Stimulated activated naive CD4-positive, alpha-beta T cell (primary cell): ENCODE measurements around the gene HSD17B2.

Experiments
- DNase-seq, 6 experiments: peaks; one replicate each; lab custom pipeline; 2025; lab: John Stamatoyannopoulos, UW

The HSD17B2 gene

DNA sequence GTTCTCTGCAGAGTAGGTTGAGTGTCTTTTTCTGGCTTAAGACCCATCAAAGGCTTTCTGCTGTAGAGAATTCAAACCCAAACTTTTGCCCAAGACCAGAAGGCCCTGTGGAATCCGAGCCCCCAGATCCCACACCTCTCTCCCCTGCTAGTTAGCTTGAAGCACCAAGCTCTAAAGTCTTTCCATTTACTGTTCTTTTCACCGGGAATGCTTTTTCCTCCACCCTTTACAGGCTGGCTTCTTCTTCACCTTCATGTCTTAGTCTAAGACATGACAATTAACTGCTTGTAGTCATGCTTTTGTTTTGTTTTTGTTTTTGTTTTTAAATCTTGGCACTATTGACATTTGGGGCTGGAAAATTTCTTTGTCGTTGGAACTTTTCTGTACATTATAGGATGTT lies 15.5 kb downstream of the HSD17B2 start:
- no peak for DNase-seq

DNA sequence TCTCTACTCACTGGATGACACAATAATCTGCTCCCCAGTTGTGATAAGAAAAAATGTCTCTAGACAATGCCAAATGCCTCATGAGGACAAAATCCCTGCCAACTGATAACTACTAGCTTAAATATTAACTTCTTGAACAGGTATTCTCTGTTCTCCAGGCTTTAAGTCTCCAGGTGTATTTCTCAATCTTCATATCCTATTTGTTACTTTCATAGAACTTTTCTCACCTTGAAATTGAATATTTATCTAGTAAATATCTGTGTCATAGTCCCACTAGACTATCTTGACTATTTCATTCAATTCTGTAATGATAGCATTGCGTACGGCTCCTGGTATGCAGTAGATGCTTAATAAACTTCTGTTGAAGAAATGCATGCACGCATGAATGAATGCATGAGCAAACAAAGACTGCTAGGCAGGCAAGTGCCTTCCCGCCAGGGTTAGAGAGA lies 15.9 kb downstream of the HSD17B2 start:
- no peak for DNase-seq

DNA sequence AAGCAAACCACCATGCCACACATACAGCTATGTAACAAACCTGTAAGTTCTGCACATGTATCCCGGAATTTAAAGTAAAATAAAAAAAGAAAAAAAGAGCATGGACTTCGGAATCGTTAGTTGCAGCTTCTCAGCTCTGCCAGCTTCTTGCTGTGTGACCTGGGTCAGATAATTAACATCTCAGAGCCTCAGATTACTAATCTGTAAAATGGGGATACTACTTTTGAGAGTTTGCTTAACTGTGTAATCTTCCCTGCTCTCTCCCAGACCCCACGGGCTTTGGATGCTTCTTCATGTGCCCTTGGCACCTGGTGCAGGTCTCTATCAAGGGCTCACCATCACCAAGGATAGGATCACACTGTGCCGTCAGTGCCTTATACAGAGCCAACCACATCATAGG lies 16.6 kb downstream of the HSD17B2 start:
- no peak for DNase-seq

DNA sequence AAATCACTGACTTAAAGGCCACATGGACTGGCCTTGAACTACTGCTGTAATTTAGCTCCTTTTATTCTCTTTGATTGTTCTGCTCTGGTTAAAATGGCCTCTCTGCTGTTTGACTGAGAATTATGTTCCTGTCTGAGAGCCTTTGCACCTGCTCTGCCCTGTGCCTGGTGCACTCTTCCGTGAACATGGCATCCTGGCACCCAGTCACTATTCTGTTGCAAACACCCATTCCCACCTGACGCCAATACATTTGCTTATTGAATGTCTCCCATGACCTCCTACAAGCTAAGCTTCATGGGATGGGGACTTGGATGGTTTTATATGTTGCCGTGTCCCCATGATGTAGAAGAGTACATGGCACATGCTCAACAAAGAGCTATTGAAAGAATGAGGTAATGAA lies 20.1 kb downstream of the HSD17B2 start:
- DNase-seq: no peak

DNA sequence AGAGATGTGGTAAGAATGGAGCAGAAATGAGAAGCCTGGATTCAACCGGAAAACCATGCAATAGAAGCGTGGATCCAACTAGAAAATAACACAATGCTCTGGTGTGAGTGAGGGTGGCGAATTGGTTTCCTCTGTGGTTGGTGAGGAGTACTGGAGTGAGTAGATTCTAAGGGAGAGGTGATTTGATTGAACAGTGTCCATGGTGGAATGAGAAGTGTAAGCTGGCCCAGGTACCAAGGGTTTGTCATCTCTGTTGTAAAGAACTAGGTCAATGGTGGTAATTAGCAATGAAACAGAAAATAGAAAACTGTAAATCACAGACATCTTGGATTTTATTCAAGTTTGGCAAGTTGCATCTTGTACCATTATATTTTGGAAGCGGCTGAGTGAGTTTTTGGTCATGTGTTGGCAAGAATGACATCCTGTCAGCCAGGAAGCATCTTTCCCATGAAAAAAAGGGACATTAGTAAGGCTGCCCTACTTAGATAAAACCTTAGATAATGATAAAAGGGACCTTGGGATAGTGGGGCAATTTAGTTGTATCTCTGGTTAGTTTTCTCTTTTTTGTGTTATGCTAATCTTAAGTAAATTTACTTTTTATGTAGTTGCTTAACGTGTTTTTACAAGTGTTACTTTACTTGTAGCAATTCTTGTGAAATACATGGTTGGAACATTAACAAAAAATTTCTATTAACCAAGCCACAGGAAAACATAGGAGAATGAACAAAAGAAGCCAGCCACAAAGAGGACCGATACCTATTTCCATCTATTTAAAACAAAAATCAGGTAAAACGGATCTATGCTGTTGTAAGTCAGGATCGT lies 20.9 kb downstream of the HSD17B2 start:
- no peak for DNase-seq

DNA sequence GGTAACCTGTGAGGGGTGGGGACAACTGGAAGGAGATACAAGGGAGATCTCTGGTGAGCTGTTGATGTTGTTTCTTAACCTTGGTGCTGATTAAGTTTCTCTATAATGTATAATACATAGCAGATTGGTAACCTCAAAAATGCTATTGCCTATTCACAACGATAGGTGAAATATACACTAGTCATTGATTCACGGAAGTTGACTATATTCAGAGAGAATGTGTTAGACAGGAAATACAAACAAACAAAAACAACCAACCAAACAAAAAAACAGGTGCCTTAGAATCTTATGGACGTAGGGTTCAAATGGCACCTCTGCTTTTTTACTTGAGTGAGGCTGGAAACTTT lies 21.5 kb downstream of the HSD17B2 start:
- no peak for DNase-seq

DNA sequence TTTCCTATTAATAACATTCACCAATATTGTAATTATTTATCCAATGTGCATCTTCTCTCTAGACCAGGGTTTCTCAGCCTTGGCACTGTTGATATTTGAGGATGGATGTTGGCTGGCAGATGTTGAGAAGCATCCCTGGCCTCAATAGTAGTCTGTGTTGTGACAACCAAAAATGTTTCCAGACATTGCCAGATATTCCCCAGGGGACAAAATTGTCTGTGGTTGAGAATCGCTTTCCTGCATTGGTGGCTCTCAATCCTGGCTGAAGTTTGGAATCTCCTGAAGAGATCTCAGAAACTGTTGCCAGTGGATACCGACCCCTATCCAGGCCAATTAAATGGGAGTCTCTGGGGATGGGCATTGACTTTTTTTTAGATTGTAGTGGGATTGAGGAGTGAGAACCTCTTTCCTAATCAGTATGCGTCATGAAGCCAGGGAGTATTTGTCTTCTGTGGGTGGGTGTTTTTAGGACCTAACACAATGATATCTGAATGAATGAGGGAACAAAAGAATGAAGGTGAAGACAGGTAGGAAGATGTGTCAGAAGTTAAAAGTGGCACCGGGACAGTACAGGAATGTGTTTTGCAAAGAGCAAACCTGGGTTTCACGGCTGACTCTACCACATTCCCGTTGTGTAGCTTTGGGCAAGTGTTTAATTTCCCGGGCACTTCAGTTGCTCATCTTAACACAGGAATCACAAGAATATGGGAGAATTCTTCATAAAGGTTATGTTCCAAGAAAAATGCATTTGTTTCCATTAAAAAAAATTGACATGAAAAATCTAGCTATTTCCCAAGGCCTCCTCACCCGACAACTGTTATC lies 24.3 kb downstream of the HSD17B2 start:
- no peak for DNase-seq

DNA sequence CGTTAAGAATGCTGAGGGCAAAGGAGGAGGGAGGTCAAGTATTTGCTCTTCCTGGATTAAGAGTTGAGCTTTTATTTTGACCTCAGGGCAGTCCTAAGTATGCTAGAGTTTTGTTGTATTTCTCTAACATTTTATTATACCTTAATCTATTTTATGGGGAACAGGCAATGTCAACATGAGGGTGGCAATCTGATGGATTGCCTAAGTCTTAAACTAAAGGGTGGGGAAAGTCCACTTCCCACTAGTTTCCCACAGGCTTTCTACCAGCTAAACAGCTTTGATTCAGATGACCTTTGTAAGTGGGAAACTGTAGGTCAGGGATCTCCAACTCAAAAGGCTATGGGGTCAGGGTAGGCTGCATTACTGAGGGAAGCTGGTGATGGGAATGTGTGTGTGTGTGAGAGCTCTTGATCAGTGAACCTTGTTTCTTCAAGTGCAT lies 24.9 kb downstream of the HSD17B2 start:
- no peak for DNase-seq

DNA sequence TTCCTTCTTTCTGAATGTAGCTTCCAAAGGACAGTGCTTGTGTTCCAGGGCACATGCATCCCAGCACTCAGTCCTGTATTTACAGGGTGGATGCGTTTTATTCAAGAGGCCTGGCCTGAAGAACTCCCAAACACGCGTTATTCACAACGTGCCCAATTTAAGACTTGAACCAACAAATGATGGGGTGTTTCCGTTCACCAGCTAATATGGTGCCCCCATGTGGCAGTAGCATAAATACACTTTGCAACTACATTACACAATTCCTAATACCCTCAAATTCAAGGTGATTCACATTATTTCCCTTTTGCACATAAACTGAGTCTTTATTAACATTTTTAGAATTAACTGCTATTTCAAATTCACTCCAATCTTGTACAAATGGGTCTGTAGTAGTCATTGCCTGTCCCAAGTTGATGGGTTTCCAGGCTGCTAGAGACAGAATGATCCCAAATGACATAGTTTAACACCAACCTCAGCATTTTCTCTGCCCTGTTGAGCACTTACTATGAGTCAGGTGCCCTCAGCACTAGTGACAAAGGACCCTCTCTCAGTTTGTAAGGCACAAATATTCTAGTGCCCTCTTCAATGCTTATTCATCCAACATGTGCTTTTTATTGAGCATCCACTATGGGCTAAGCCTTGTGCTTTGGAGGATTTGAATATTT lies 26.9 kb downstream of the HSD17B2 start:
- peak in 1 of 6 experiments; percentile 1 for DNase-seq

DNA sequence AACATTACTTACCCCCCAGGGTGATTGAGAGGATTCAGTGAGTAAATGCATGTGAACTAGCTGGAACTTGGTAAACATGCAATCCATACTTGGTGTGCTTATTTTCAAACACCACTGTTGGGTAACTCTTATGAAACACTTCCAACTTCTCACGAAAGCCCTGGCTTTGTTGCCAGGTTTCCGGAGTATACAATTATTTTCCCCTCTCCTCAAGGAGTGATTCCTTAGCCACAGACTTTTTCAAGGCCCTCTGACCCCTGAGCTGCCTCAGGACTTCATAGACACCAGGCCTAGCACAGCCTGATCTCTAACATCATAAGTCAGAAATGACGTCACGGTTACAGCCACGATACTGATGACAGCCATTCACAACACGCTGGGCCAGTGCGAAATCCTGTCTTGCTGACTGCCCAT lies 27.6 kb downstream of the HSD17B2 start:
- DNase-seq: no peak

DNA sequence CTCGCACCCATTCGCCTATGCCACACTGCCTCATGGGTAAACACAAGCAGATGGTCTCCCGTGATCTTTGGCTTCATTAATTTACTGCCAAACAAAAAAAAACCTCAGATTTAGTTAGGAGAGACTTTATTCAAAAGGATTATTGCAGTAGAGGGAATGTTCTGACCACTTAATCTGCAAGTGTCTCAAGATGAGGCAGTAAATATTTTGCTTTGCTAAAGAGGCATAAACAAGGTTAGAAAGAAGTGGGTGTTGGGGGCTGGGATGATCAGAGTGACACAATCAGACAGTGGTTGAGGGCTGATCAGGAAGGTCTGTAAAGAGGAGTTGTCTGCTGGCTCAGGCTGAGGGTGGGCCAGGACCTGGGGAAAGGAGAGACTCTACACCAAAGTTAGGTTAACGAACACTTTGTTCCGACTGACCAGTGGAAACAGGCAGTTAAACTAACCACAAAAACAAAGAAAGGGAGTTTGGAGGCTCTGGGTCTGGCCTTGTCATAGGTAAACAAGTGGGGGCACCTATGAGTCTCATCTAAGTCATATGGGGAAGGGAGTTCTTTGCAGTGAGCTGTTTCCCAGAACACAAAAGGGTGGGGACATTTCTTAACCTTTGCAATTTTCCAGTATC lies 28.5 kb downstream of the HSD17B2 start:
- DNase-seq: no peak

DNA sequence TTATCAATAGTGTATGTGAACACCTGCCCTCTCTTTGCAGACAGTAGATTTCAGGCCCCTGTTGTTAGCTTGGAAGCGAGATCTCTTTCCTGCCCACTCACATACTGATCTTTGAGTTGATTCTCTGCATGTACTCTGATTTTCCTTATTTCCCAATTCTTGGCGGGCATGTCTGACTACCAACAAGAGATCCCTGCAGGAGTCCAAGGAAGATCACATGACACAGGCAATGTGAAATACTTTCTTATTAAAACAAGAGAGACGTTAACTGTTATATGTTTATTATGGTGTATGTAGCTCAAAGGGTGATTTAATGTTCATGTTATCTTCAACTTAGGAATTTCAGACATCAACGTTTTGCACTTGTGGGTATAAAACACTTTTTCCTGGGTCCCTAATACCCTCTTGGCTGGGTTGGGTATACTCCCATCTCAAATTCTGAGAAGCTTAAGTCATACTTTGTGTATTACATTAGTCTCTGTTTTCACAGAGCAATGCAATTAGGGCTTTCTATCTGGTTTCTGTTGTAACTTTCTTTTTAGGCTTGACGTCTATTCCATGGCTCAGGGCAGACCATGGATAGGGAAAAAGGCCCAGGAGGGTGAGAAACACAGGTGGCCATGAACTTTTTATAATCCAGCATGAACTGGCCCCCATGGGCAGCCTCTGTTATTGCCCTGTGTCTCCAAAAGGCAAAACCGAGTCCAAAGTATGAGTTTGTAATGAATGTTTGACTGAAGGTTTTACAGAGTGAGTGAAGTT lies 32.2 kb downstream of the HSD17B2 start:
- no peak for DNase-seq

DNA sequence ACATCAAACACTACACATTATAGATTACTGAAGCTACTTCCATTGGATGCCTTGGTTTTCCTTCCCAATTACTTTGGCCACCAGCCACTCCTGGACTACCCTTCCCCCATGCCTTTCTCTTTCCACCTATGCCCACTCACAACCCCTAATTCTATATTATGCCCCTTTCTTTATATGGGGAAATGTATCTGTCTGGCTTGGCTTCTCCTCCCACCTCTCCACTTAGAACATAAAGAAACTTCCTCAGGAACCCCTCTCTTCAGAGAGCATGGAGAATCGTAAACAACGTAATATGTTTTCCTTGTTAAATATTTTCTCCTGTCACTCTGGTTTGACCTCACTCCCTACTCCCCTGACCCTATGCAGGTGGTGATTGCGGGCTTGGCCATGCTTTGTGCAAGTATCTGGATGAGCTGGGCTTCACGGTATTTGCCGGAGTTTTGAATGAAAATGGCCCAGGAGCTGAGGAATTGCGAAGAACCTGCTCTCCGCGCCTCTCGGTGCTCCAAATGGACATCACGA lies 32.8 kb downstream of the HSD17B2 start:
- DNase-seq: no peak

DNA sequence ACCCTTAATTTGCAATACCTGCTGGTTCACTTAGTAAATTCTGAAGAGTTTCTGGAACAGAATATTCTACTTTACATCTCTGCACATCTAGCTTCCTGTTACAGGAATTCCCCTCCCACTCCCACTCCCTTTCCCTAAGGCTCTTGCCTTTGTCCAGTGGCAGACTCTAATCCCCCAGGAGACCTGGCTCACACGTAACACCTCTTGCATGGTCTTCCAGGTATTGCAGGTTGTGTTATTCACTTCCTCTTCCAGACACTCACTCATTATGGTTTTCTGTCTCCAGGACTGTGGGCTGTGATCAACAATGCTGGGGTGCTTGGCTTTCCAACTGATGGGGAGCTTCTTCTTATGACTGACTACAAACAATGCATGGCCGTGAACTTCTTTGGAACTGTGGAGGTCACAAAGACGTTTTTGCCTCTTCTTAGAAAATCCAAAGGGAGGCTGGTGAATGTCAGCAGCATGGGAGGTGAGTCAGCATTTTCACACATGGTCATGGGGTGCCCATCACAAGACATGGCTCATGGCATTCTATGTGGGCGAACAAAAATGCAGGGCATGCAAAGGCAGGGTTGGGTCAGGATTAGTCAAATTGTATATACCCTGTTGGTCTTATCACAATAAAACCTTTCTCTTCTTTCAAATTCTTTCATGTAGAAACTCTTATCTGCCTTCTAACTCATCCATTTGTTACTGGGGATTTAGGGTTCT lies 35.8 kb downstream of the HSD17B2 start:
- no peak for DNase-seq

DNA sequence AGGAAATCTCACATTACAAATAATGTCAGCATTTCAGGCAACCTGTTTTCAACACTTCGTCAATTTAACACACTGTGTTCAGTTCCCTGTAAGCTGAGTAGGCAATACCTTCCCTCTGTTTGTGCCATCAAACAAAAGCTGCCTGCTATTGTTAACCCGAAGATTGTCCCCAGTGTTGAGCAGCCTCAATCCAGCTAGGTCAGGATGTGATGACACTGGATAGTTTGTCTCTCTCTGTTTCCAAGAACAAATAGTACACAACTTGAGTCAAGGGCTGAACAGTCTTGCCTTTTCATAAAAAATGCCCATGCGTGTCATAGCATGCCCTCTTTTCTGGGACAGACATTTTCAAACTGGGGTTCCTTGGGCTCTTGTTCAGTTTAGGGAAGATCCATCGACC lies 36.4 kb downstream of the HSD17B2 start:
- DNase-seq: no peak

DNA sequence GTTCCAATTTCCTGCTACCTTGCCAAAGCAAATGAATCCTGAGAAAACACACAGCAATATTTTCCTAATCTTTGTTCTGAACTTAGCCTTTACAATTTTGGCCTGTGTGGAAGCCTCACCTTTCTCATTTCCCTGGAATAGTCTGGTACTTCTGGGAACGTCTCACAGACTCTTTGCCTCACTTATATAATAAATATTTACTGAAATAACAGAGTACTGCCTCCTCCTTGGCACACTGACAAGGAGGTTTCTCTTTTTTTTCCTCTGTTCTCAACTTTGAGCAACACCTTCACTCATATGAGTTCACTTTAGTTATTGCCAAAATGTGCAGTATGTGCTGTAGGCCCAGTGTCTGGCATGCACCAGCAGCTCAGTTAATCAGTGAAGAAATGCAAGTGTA lies 37.3 kb downstream of the HSD17B2 start:
- no peak for DNase-seq

DNA sequence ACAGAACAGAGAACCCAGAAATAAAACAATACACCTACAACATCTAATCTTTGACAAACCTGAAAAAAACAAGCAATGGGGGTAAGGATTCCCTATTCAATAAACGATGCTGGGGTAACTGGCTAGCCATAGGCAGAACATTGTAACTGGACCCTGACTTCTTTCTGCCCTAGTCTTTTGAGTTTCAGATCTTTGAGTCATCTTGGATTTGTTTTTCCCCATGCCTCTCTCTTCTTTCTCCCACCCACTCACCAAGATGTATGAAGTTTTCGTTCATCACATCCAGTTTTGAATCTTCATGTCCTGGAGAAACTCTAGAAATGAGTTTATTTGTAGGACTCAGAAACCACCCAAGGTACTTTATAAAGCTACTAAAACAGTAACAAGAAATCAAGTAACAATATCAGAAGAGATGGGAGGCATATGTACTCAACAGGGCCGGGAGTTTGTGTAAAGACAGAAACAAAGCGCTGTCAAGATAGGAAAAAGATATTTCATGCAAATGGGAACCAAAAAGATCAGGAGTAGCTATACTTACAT lies 39.0 kb downstream of the HSD17B2 start:
- no peak for DNase-seq

DNA sequence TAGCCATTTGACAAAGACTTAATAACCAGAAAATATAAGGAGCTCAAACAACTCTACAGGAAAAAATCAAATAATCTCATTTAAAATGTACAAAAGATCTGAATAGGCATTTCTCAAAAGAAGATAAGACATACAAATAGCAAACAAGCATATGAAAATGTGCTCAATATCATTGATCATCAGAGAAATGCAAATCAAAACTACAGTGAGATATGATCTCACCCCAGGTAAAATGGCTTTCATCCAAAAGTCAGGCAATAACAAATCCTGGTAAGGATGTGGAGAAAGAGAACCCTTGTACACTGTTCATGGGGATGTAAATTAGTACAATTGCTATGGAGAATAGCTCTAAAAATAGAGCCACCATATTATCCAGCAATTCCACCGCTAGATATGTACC lies 43.1 kb downstream of the HSD17B2 start:
- no peak for DNase-seq

DNA sequence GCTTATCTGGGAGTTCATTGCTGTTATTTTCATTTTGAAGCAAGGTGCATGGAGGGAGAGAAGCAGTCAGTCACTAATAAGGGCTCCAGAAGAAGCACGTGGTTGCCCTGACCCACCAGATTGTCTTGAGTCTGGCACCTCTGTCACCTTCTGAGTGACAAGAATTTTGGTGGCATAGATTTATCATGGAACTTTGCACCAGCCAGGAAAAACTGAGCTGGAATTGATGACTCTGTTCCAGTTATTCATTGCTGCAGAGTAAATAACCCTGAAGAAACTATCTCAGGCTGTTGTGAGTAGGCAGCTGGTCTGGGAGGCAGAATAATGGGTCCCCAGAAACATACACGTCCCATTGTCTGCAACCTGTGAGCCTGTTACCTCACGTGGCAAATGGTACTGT lies 44.8 kb downstream of the HSD17B2 start:
- no peak for DNase-seq

DNA sequence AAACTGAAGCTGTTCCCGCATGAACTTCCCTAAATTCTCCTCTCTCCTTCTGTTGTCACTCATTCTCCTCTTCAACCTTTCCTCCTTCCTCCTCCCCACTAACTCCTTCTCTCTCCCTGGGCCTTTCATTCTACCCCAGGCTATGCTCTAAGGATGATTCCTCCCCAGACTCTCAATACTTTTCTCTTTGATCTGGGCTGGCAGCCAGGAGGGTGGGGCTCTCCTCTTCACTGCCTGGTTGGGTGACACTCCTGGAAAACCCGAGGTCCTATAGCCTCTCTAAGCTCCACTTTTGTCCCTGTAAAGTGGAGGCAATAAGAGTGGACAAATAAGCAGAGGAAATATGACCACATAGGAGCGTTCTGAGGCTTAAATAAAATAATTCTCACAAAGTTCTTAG lies 46.2 kb downstream of the HSD17B2 start:
- DNase-seq: no peak
